Pancreas (tissue), 10 donors: ENCODE results near the gene HOXD3. TPM values are rescaled to one million over a fixed set of nuclear protein-coding genes. Genes with fewer than 3 reads are reported as not detected.

ENCODE experiments used
- ATAC-seq, 4 donors: fragments of 200-7000 bp; cut with Tn5 transposase; one replicate each; pipeline versions ENCODE4 v1.8.0 to v1.9.1; 2020; ENCODE audit warnings: mild to moderate bottlenecking in 4 of 4, moderate library complexity in 4 of 4
- DNase-seq, 6 donors: peaks; one replicate each; pipeline ENCODE4 v3.0.0-alpha.2; 2020
- FAIRE-seq: peaks from 2 replicates; lab custom pipeline; 2012; peaks lifted over from hg19 to GRCh38; lab: Jason Lieb, UNC
- H3K27ac ChIP-seq, 4 donors: fragments of 200-600 bp; sonication (generic); 1 replicate in 3 of 4; 2 replicates in 1 of 4; pipeline versions ENCODE4 v1.5.0 to v1.8.0; 2020
- H3K27me3 ChIP-seq, 4 donors: fragments of 200-600 bp; one replicate each; pipeline ENCODE4 v1.8.0; 2021
- H3K36me3 ChIP-seq, 3 donors: fragments of 200-600 bp; sonication (generic) in 1 of 3; one replicate each; pipeline versions ENCODE4 v1.5.0 to v1.8.0; 2020 to 2021
- H3K4me1 ChIP-seq, 3 donors: fragments of 200-600 bp; one replicate each; pipeline ENCODE4 v1.8.0; 2021
- H3K4me3 ChIP-seq, 4 donors: fragments of 200-600 bp; sonication (generic) in 2 of 4; one replicate each; pipeline versions ENCODE4 v1.5.0 to v1.8.0; 2020 to 2021
- H3K9me3 ChIP-seq, 4 donors: fragments of 200-600 bp; one replicate each; pipeline ENCODE4 v1.8.0; 2021
- CTCF ChIP-seq, 4 donors: fragments of 200-600 bp; sonication (generic) in 3 of 4; IDR thresholded peaks; one replicate each; pipeline versions ENCODE4 v1.5.0 to v1.8.0; 2021; ENCODE audit warnings: antibody characterized with exemption in 4 of 4
- WGBS, 2 donors: extraction: QIAGEN DNeasy Blood & Tissue Kit; methylation state at CpG; one replicate each; pipeline ENCODE4 v1.1.7; 2013; 5-methylcytosine and 5-hydroxymethylcytosine counted together
- intact Hi-C, 3 donors: fragments of 100-400 bp; cut with DNase I; formaldehyde crosslinking; loops; one replicate each; pipeline versions ENCODE4 v1.11.1 to v1.14.2; 2022
- polyA plus RNA-seq, 2 donors: library from polyadenylated mRNA; stranded (reverse); fragments of 200-250 nt; gene quantifications; one replicate each; pipeline ENCODE4 v1.2.3, GENCODE V29; 2013
- total RNA-seq, 6 donors: library from RNA; stranded (reverse); fragmentation: NEBNext Ultra II Directional in 4 of 6; extraction: Animal tissue kit (Norgen Biotek cat#: 25700) in 4 of 6; gene quantifications; one replicate each; pipeline versions ENCODE4 v1.2.1 to v1.2.4, GENCODE V29; 2021 to 2023
- donor health status: healthy with polysubstance abuse.
- donor health status: DM: no; HTN: no; CAD: no; lungs with moderate emphysema.
- donor health status: DM: no; HTN: no; CAD: no.
- donor health status: control.
- donor health status: control.
- donor health status: Bipolar disorder and iron deficiency.
- donor health status: DM: yes; HTN: yes; CAD: no.
- donor health status: DM: no; HTN: no; CAD: no.
- donor health status: DM: no; HTN: no; CAD: no.
- donor health status: DM: yes; HTN: yes; CAD: no.

Gene HOXD3
- total and polyA plus RNA-seq, 8 donors = 0.19 to 0.68 (median 0.25) TPM; not detected in 1

DNA sequence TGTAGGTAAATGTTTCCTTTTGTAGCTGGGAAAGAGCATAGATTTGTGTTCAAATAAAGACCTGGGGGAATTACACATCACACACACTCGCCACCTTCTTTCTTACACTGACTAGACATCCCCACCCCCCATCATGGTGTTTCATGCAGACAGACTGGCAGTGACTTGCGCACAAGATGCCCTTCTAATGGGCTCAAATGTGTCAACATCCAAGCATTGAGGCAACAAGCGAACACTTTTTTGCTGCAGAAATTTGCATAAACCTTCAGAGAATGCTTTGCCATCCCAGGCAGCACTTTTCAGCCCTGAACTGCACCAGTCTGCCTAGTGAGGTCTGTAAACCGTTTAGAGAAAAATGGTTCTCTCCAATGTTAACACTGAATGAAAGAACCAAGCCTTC is 23.1 kb upstream of the HOXD3 start:
- Histone ChIP-seq H3K36me3 (no peaks in the 10 kb centered on the region), H3K9me3 (no peaks in the 10 kb centered on the region), H3K27ac (no peak overlapping the region), H3K4me3 (no peak overlapping the region), H3K4me1 (peaks cover 0 to 14% (median 5%) of the 10 kb centered on the region in 3 donors), H3K27me3 (peaks cover 5 to 76% (median 32%) of the 10 kb centered on the region in 4 donors)
- no peak for FAIRE-seq
- DNase-seq = no peak
- no peak for TF ChIP-seq CTCF (IDR thresholded peaks at IDR 0.05)
- intact Hi-C loops = loop anchor here in 2 of 3 donors (10.0 kb wide), 2 partner anchors 321 to 431 kb away; no protein-coding TSS in a partner anchor
- ATAC-seq = no peak
- 19 to 21% methylated on average over 4 of the region's 4 CpGs for WGBS, 2 donors

- Histone ChIP-seq H3K9me3 (no peaks in the 10 kb centered on the region), H3K4me3 (no peak overlapping the region), H3K27ac (no peak overlapping the region), H3K4me1 (peaks cover 0 to 14% (median 5%) of the 10 kb centered on the region in 3 donors), H3K27me3 (peaks cover 5 to 82% (median 32%) of the 10 kb centered on the region in 4 donors), H3K36me3 (no peaks in the 10 kb centered on the region)
- TF ChIP-seq CTCF (IDR thresholded peaks at IDR 0.05) = no peak
- ATAC-seq = no peak
- peak in 1 of 6 donors; percentile 1 for DNase-seq
- FAIRE-seq = no peak
- intact Hi-C loops = loop anchor here (5.0 to 10.0 kb wide), 3 partner anchors 320 to 507 kb away; no protein-coding TSS in a partner anchor
Measured at GRCh38 chr2:176135035-176135440, 22.1 kb upstream of the HOXD3 start.

- peaks cover 0 to 79% (median 29%) of the 10 kb centered on the region in 4 donors for H3K27me3 ChIP-seq
- no peak overlapping the region for H3K27ac ChIP-seq
- no peak for TF ChIP-seq CTCF (IDR thresholded peaks at IDR 0.05)
- peak in 1 of 6 donors; percentile 68 for DNase-seq
- H3K4me1 ChIP-seq = peaks cover 0 to 14% (median 5%) of the 10 kb centered on the region in 3 donors
- WGBS, 2 donors = 3 to 6% methylated on average over 64 to 71 of the region's 71 CpGs
- H3K4me3 ChIP-seq = peak overlapping the region in 2 of 4 donors; percentile 23 to 35
- H3K9me3 ChIP-seq = no peaks in the 10 kb centered on the region
- no peak for FAIRE-seq
- intact Hi-C loops = loop anchor here (5.0 to 10.0 kb wide), 3 partner anchors 318 to 506 kb away; no protein-coding TSS in a partner anchor
- peak in 1 of 4 donors; percentile 20 for ATAC-seq
- H3K36me3 ChIP-seq = no peaks in the 10 kb centered on the region
Measured at GRCh38 chr2:176136374-176137251, 20.5 kb upstream of the HOXD3 start.

- peaks cover 0 to 73% (median 23%) of the 10 kb centered on the region in 4 donors for H3K27me3 ChIP-seq
Measured at GRCh38 chr2:176137252-176137580, 19.9 kb upstream of the HOXD3 start.

More at GRCh38 chr2:176137252-176137580, 19.9 kb upstream of the HOXD3 start:
- no peak for DNase-seq
- no peak for FAIRE-seq
- intact Hi-C loops = loop anchor here (5.0 to 10.0 kb wide), 3 partner anchors 318 to 505 kb away; no protein-coding TSS in a partner anchor
- H3K36me3 ChIP-seq = no peaks in the 10 kb centered on the region
- TF ChIP-seq CTCF (IDR thresholded peaks at IDR 0.05) = no peak
- no peak for ATAC-seq
- no peaks in the 10 kb centered on the region for H3K9me3 ChIP-seq
- H3K4me3 ChIP-seq = no peak overlapping the region
- 12 to 18% methylated on average over 2 of the region's 2 CpGs for WGBS, 2 donors
- H3K4me1 ChIP-seq = peaks cover 0 to 8% (median 2%) of the 10 kb centered on the region in 3 donors
- H3K27ac ChIP-seq = no peak overlapping the region
